ENCODE measurements around the gene SLC25A34.

DNA sequence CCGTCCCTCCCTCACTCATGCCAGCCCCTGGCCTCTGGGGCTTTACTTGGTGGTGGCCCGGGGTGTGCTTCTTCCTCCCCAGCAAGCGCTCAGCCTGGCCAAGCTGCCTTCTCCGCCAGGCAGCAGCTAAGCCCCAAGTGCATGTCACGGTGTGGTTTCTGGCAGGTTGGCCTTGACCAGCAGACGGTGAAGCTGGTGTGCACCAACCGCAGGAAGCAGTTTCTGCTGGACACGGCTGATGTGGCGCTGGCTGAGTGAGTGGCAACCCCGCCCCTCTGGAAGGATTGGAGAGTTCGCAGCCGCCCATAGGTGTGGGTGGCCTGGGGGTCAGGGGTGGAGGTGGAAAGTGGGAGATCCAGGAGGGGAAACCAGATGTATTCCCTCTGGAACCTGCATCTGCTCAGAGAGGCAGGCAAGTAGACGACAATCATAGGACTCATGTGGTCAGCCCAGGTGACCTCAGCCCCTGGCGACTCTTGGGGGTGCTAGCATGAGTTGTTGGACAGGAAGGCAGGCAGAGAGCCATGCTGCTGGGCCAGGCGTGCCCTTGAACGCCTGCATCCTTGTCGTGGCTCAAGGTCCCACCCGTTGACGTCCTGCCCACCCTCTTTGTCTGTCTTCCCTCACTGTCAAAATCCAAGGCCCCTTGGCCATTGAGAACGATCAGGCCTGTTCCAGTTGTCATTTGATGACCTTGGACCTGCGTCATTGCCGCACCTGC is 7.0 kb upstream of the SLC25A34 start:
- TF ChIP-seq, protein P1, sequence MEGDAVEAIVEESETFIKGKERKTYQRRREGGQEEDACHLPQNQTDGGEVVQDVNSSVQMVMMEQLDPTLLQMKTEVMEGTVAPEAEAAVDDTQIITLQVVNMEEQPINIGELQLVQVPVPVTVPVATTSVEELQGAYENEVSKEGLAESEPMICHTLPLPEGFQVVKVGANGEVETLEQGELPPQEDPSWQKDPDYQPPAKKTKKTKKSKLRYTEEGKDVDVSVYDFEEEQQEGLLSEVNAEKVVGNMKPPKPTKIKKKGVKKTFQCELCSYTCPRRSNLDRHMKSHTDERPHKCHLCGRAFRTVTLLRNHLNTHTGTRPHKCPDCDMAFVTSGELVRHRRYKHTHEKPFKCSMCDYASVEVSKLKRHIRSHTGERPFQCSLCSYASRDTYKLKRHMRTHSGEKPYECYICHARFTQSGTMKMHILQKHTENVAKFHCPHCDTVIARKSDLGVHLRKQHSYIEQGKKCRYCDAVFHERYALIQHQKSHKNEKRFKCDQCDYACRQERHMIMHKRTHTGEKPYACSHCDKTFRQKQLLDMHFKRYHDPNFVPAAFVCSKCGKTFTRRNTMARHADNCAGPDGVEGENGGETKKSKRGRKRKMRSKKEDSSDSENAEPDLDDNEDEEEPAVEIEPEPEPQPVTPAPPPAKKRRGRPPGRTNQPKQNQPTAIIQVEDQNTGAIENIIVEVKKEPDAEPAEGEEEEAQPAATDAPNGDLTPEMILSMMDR (conservative IDR thresholded peaks at IDR 0.05; ENCODE audit: low read length) = no peak
- no peak for TF ChIP-seq EZH2phosphoT487 (IDR thresholded peaks at IDR 0.05; ENCODE audit: borderline replicate concordance)
